ENCODE measurements around the gene UGT1A9. TPM values are rescaled to one million over a fixed set of nuclear protein-coding genes. Genes with fewer than 3 reads are reported as not detected.
"Not testable (repeated sequence)": the region's sequence is repeated elsewhere in the genome, so short reads cannot be mapped to it uniquely, and the experiment has no call there.

The UGT1A9 gene
- total RNA-seq, 2 experiments from 2014 or later = not detected

- H3K36me3 Mint-ChIP-seq; intact Hi-C loops (cut with micrococcal nuclease); H3K27ac Mint-ChIP-seq; H3K9me3 Mint-ChIP-seq; H3K4me3 Mint-ChIP-seq; H3K4me1 Mint-ChIP-seq (ENCODE audit: low read depth); DNase-seq: not testable (repeated sequence)
- ChIA-PET POLR2A (interaction anchor here (0.6 kb wide), 1 partner anchor 781 kb away, joined by 3 read pairs; no protein-coding TSS in a partner anchor), CTCF (interaction anchor here (2.4 kb wide), 1 partner anchor 26 kb away, joined by 6 read pairs; no protein-coding TSS in a partner anchor)
- peaks cover 15% of the 10 kb centered on the region for H3K27me3 Mint-ChIP-seq
Observed at GRCh38 chr2:233736868-233737653, 65.4 kb downstream of the UGT1A9 start.

GRCh38 chr2:233740870-233741269 is 69.2 kb downstream of the UGT1A9 start:
- intact Hi-C loops (cut with micrococcal nuclease) = no loop called here
- H3K4me3 Mint-ChIP-seq = no peak overlapping the region
- H3K27me3 Mint-ChIP-seq = peaks cover 10% of the 10 kb centered on the region
- H3K36me3 Mint-ChIP-seq = no peaks in the 10 kb centered on the region
- ChIA-PET POLR2A (no interaction called here), CTCF (no interaction called here)
- no peaks in the 10 kb centered on the region for H3K9me3 Mint-ChIP-seq
- H3K27ac Mint-ChIP-seq = no peak overlapping the region
- H3K4me1 Mint-ChIP-seq (ENCODE audit: low read depth) = no peaks in the 10 kb centered on the region
- no peak for DNase-seq

- POLR2A ChIA-PET = no interaction called here
- no peak overlapping the region for H3K27ac Mint-ChIP-seq
- CTCF ChIA-PET = no interaction called here
- no peak overlapping the region for H3K4me3 Mint-ChIP-seq
- intact Hi-C loops (cut with micrococcal nuclease) = no loop called here
- H3K27me3 Mint-ChIP-seq = peaks cover 4% of the 10 kb centered on the region
- no peaks in the 10 kb centered on the region for H3K36me3 Mint-ChIP-seq
- no peak for DNase-seq
- H3K4me1 Mint-ChIP-seq (ENCODE audit: low read depth) = no peaks in the 10 kb centered on the region
- no peaks in the 10 kb centered on the region for H3K9me3 Mint-ChIP-seq
Observed at GRCh38 chr2:233743464-233744259, 72.0 kb downstream of the UGT1A9 start.

GRCh38 chr2:233745073-233745755 is 73.5 kb downstream of the UGT1A9 start:
- no peaks in the 10 kb centered on the region for H3K9me3 Mint-ChIP-seq
- intact Hi-C loops (cut with micrococcal nuclease) = no loop called here

GRCh38 chr2:233745838-233746237 is 74.1 kb downstream of the UGT1A9 start:
- DNase-seq; POLR2A ChIA-PET; CTCF ChIA-PET; H3K4me3 Mint-ChIP-seq; intact Hi-C loops (cut with micrococcal nuclease); H3K36me3 Mint-ChIP-seq; H3K9me3 Mint-ChIP-seq; H3K27me3 Mint-ChIP-seq; H3K4me1 Mint-ChIP-seq (ENCODE audit: low read depth); H3K27ac Mint-ChIP-seq: not testable (repeated sequence)

More at GRCh38 chr2:233745073-233745755, 73.5 kb downstream of the UGT1A9 start:
- ChIA-PET POLR2A (no interaction called here), CTCF (no interaction called here)
- Mint-ChIP-seq H3K4me1 (ENCODE audit: low read depth) (no peaks in the 10 kb centered on the region), H3K27me3 (peaks cover 5% of the 10 kb centered on the region), H3K36me3 (no peaks in the 10 kb centered on the region), H3K27ac (no peak overlapping the region), H3K4me3 (no peak overlapping the region)
- DNase-seq = no peak

GRCh38 chr2:233746475-233747282 is 75.0 kb downstream of the UGT1A9 start:
- Mint-ChIP-seq H3K36me3 (no peaks in the 10 kb centered on the region), H3K4me3 (no peak overlapping the region), H3K27ac (no peak overlapping the region), H3K27me3 (peaks cover 5% of the 10 kb centered on the region), H3K9me3 (peaks cover 2% of the 10 kb centered on the region), H3K4me1 (ENCODE audit: low read depth) (no peaks in the 10 kb centered on the region)
- intact Hi-C loops (cut with micrococcal nuclease) = no loop called here
- CTCF ChIA-PET = interaction anchor here (0.6 kb wide), 1 partner anchor 204 kb away, joined by 4 read pairs; no protein-coding TSS in a partner anchor
- DNase-seq = no peak
- POLR2A ChIA-PET = no interaction called here

GRCh38 chr2:233747283-233747544 is 75.5 kb downstream of the UGT1A9 start:
- ChIA-PET CTCF (interaction anchor here (0.6 kb wide), 1 partner anchor 204 kb away, joined by 4 read pairs; no protein-coding TSS in a partner anchor), POLR2A (no interaction called here)
- no peak for DNase-seq
- Mint-ChIP-seq H3K36me3 (no peaks in the 10 kb centered on the region), H3K27ac (no peak overlapping the region), H3K4me3 (no peak overlapping the region), H3K9me3 (peaks cover 2% of the 10 kb centered on the region), H3K4me1 (ENCODE audit: low read depth) (no peaks in the 10 kb centered on the region), H3K27me3 (peaks cover 5% of the 10 kb centered on the region)
- intact Hi-C loops (cut with micrococcal nuclease) = no loop called here

GRCh38 chr2:233750689-233751088 is 79.0 kb downstream of the UGT1A9 start:
- POLR2A ChIA-PET; DNase-seq; H3K27ac Mint-ChIP-seq; H3K27me3 Mint-ChIP-seq; H3K4me3 Mint-ChIP-seq; H3K36me3 Mint-ChIP-seq; intact Hi-C loops (cut with micrococcal nuclease); H3K9me3 Mint-ChIP-seq; CTCF ChIA-PET; H3K4me1 Mint-ChIP-seq (ENCODE audit: low read depth): not testable (repeated sequence)

- H3K27ac Mint-ChIP-seq; POLR2A ChIA-PET; H3K9me3 Mint-ChIP-seq; CTCF ChIA-PET; H3K4me1 Mint-ChIP-seq (ENCODE audit: low read depth); H3K36me3 Mint-ChIP-seq; DNase-seq; intact Hi-C loops (cut with micrococcal nuclease); H3K27me3 Mint-ChIP-seq; H3K4me3 Mint-ChIP-seq: not testable (repeated sequence)
Observed at GRCh38 chr2:233751212-233752009, 79.7 kb downstream of the UGT1A9 start.

GRCh38 chr2:233754872-233755611 is 83.3 kb downstream of the UGT1A9 start:
- H3K27ac Mint-ChIP-seq = no peak overlapping the region
- CTCF ChIA-PET = no interaction called here
- no peaks in the 10 kb centered on the region for H3K27me3 Mint-ChIP-seq

More at GRCh38 chr2:233754872-233755611, 83.3 kb downstream of the UGT1A9 start:
- intact Hi-C loops (cut with micrococcal nuclease) = no loop called here
- DNase-seq = no peak
- Mint-ChIP-seq H3K4me3 (no peak overlapping the region), H3K36me3 (no peaks in the 10 kb centered on the region), H3K9me3 (peaks cover 2% of the 10 kb centered on the region), H3K4me1 (ENCODE audit: low read depth) (no peaks in the 10 kb centered on the region)
- POLR2A ChIA-PET = no interaction called here

Data from activated CD4-positive, alpha-beta memory T cell treated with anti-CD3 and anti-CD28 coated beads for 36 hours (primary cell).